Mucosa of descending colon (tissue), 3 donors: ENCODE results near the gene SCG3. TPM values are rescaled to one million over a fixed set of nuclear protein-coding genes. Genes with fewer than 3 reads are reported as not detected.
A peak's percentile ranks its signal among the peaks of the same experiment; 100 is the strongest.

Source experiments
- ATAC-seq: fragments of 200-7000 bp; cut with Tn5 transposase; one replicate; pipeline ENCODE4 v1.9.1; 2020; ENCODE audit warnings: mild to moderate bottlenecking, moderate library complexity
- DNase-seq, 3 donors: peaks; one replicate each; pipeline ENCODE4 v3.0.0-alpha.2; 2020
- H3K36me3 ChIP-seq: fragments of 200-600 bp; one replicate; pipeline ENCODE4 v1.8.0; 2021; ENCODE audit warnings: low read depth, mild to moderate bottlenecking
- H3K4me1 ChIP-seq: fragments of 200-600 bp; one replicate; pipeline ENCODE4 v1.8.0; 2021; ENCODE audit warnings: low read depth, mild to moderate bottlenecking
- H3K4me3 ChIP-seq: fragments of 200-600 bp; one replicate; pipeline ENCODE4 v1.8.0; 2021; ENCODE audit warnings: mild to moderate bottlenecking
- H3K9me3 ChIP-seq: fragments of 200-600 bp; one replicate; pipeline ENCODE4 v1.8.0; 2021; ENCODE audit warnings: mild to moderate bottlenecking
- CTCF ChIP-seq: fragments of 200-600 bp; IDR thresholded peaks from one replicate; pipeline ENCODE4 v1.8.0; 2022; ENCODE audit warnings: antibody characterized with exemption, mild to moderate bottlenecking
- intact Hi-C, 2 donors: fragments of 100-400 bp; cut with DNase I in 1 of 2; cut with micrococcal nuclease in 1 of 2; formaldehyde crosslinking; loops; one replicate each; pipeline versions ENCODE4 v1.11.0 to v1.11.1; 2022; cut with DNase I, micrococcal nuclease
- total RNA-seq, 3 donors: library from RNA; stranded (reverse); fragmentation: NEBNext Ultra II Directional in 2 of 3; extraction: Animal tissue kit (Norgen Biotek cat#: 25700) in 2 of 3; gene quantifications; one replicate each; pipeline versions ENCODE4 v1.2.1 to v1.2.4, GENCODE V29; 2021 to 2023
- donor health status: DM: no; HTN: no; CAD: no; lungs with moderate emphysema.
- donor health status: DM: no; HTN: no; CAD: no.
- donor health status: DM: no; HTN: yes; CAD: no.

SCG3 gene
- total RNA-seq, 3 donors from 2014 or later, result 0.78 to 3.3 (median 0.89) TPM

GRCh38 chr15:51718746-51719145 lies 37.4 kb downstream of the SCG3 start:
- Histone ChIP-seq H3K4me3 (no peak overlapping the region), H3K36me3 (no peaks in the 10 kb centered on the region), H3K9me3 (no peaks in the 10 kb centered on the region), H3K4me1 (peaks cover 6% of the 10 kb centered on the region)
- DNase-seq (no peak), ATAC-seq (peak; percentile 62)
- TF ChIP-seq CTCF, result no peak
- intact Hi-C loops, result no loop called here

DNA sequence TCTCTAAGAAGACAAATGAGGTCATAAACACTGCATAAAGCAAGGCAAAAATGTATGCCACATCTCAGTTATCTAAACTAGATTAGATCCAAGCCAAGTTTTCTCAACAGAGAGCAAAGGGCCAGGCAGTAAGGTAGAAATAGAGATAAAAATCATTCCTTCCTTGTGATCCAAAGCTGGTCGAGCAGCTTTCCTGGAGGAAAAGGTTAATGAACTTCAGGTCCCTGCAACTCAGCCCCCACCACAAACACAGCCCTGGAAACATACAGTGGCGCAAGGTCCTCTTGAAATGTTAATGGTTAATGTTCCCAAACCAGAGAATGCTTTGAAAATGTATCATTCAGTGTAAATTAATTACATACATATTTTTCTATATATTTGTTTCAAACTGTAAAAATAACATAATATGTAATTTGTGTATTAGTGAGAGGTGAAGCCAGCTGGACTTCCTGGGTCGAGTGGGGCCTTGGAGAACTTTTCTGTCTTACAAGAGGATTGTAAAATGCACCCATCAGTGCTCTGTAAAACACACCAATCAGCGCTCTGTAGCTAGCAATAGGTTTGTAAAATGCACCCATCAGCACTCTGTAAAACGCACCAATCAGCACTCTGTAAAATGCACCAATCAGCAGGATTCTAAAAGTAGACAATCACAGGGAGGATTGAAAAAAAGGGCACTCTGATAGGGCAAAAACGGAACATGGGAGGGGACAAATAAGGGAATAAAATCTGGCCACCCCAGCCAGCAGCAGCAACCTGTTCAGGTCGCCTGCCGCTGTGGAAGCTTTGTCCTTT lies 39.1 kb downstream of the SCG3 start:
- ATAC-seq, result peak; percentile 62
- TF ChIP-seq CTCF, result no peak
- no peaks in the 10 kb centered on the region for H3K36me3 ChIP-seq

DNA sequence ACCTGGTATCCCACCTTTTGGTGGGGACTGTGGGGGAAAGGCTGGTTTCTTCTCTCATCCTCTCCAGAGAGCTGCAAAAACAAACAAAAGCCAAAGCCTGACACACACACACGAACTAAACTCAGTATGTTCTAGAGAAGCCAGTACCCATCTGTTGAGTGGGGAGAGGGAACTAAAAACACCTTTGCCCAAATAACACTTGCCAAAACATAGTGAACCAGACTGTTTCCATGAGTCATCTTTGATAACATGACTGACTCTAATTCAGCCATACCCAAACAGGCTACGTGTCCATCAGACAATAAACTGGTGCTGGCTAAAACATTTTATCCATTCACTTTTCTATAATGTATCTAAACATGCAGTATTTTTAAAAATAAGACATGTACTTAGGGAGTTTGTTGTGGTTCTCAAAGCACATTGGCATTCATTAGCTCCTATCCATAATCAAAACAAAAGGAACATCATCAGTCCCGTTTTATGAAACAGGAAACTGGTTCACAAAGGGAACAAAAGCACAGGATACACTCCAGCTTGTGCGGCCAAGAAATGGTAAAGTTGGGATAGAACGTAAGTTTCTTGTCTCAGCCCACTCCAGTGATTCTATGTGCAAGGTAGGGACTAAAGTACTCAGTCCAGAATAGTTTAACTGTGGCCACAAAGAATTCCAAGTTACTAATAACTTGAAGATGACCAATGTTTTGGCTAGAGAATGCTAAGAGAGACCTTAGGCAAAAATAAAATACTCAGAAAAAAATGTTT lies 40.1 kb downstream of the SCG3 start:
- DNase-seq (no peak), ATAC-seq (no peak)
- Histone ChIP-seq H3K9me3 (no peaks in the 10 kb centered on the region), H3K36me3 (no peaks in the 10 kb centered on the region), H3K4me1 (peaks cover 6% of the 10 kb centered on the region), H3K4me3 (no peak overlapping the region)
- intact Hi-C loops, result no loop called here
- no peak for TF ChIP-seq CTCF

More for the DNA sequence above, 39.1 kb downstream of the SCG3 start:
- no peaks in the 10 kb centered on the region for H3K9me3 ChIP-seq
- intact Hi-C loops, result no loop called here
- peaks cover 6% of the 10 kb centered on the region for H3K4me1 ChIP-seq
- DNase-seq, result no peak
- H3K4me3 ChIP-seq, result no peak overlapping the region

- Histone ChIP-seq H3K9me3 (no peaks in the 10 kb centered on the region), H3K4me3 (no peak overlapping the region), H3K36me3 (no peaks in the 10 kb centered on the region), H3K4me1 (peaks cover 6% of the 10 kb centered on the region)
- DNase-seq, result no peak
- no peak for ATAC-seq
- no peak for TF ChIP-seq CTCF
- intact Hi-C loops, result no loop called here
Measured at GRCh38 chr15:51724199-51724598, 42.9 kb downstream of the SCG3 start.

GRCh38 chr15:51724673-51725072 lies 43.4 kb downstream of the SCG3 start:
- ATAC-seq (no peak), DNase-seq (no peak)
- intact Hi-C loops, result no loop called here
- Histone ChIP-seq H3K9me3 (no peaks in the 10 kb centered on the region), H3K4me1 (peaks cover 6% of the 10 kb centered on the region), H3K36me3 (no peaks in the 10 kb centered on the region), H3K4me3 (no peak overlapping the region)
- no peak for TF ChIP-seq CTCF
